A549 (cell line): ENCODE data around the gene KIF9. TPM values are rescaled to one million over a fixed set of nuclear protein-coding genes. Genes with fewer than 3 reads are reported as not detected.

Source experiments
- ATAC-seq, 2 experiments: fragments of 200-7000 bp in 1 of 2; fragments of >200 bp in 1 of 2; cut with Nextera tagmentation in 1 of 2; cut with Tn5 transposase in 1 of 2; 3 replicates each; pipeline versions ENCODE4 v1.8.0 to v1.9.1; 2018 to 2020; ENCODE audit warnings: mild to moderate bottlenecking in 1 of 2, moderate library complexity in 1 of 2
- CTCF ChIA-PET: fragments of 300-600 bp; sonication (Branson Sonifier 250); formaldehyde crosslinking; extraction: SDS; loops from one replicate; lab custom pipeline; 2021; ENCODE audit warnings: antibody characterized with exemption, inconsistent platforms; lab: Yijun Ruan, JAX
- POLR2A ChIA-PET: fragments of 350-600 bp; formaldehyde crosslinking; extraction: SDS; loops from one replicate; lab custom pipeline; 2021; ENCODE audit warnings: antibody characterized with exemption, inconsistent platforms; lab: Yijun Ruan, JAX
- DNase-seq, 2 experiments: peaks; one replicate each; pipeline versions ENCODE4 v3.0.0 to v3.0.0-alpha.2; 2011 to 2016; ENCODE audit warnings: low read depth in 1 of 2, low spot score in 1 of 2
- FAIRE-seq: peaks from 2 replicates; lab custom pipeline; 2011; peaks lifted over from hg19 to GRCh38; lab: Jason Lieb, UNC
- H3K27ac ChIP-seq, 2 experiments: fragments of >200 bp; sonication (Bioruptor Twin); formaldehyde crosslinking; 3 replicates each; pipeline ENCODE4 v1.5.1; 2016 to 2017
- H3K4me1 ChIP-seq: fragments of >200 bp; sonication (Bioruptor Twin); formaldehyde crosslinking; 3 replicates; pipeline ENCODE4 v1.6.1; 2016
- H3K4me2 ChIP-seq: fragments of >200 bp; sonication (Bioruptor Twin); formaldehyde crosslinking; 3 replicates; pipeline ENCODE4 v1.6.1; 2016
- H3K4me3 ChIP-seq: fragments of >200 bp; sonication (Bioruptor Twin); formaldehyde crosslinking; 3 replicates; pipeline ENCODE4 v1.5.1; 2016
- H3K9me3 ChIP-seq: fragments of >200 bp; sonication (Bioruptor Twin); formaldehyde crosslinking; 3 replicates; pipeline ENCODE4 v1.6.1; 2016
- FOSL2 ChIP-seq, 2 experiments: fragments of 450-650 bp in 1 of 2; fragments of >200 bp in 1 of 2; sonication (Bioruptor Twin) in 1 of 2; formaldehyde crosslinking; IDR thresholded peaks; 2 replicates each; pipeline versions ENCODE4 v1.5.0 to v1.6.1; 2016 to 2020; ENCODE audit warnings: mild to moderate bottlenecking in 1 of 2, moderate library complexity in 1 of 2
- FOXS1 ChIP-seq: fragments of 250-450 bp; sonication (Bioruptor Pico); IDR thresholded peaks from 2 replicates; pipeline ENCODE4 v1.5.0; 2020; ENCODE audit warnings: mild to moderate bottlenecking, moderate library complexity
- GATA3 ChIP-seq: IDR thresholded peaks from 2 replicates; pipeline ENCODE4 v1.6.1; 2012; ENCODE audit warnings: borderline replicate concordance
- HOXB13 ChIP-seq: fragments of 250-450 bp; sonication (Bioruptor Pico); IDR thresholded peaks from 2 replicates; pipeline ENCODE4 v1.5.0; 2020; ENCODE audit warnings: low read depth, mild to moderate bottlenecking, moderate library complexity
- JUN ChIP-seq, 2 experiments: fragments of >200 bp; sonication (Bioruptor Twin); formaldehyde crosslinking; IDR thresholded peaks; 2 replicates in 1 of 2; 3 replicates in 1 of 2; pipeline ENCODE4 v1.6.1; 2016 to 2017
- MAFK ChIP-seq: fragments of 450-650 bp; IDR thresholded peaks from 2 replicates; pipeline ENCODE4 v1.6.1; 2014; ENCODE audit not compliant: partially characterized antibody
- MYC ChIP-seq: IDR thresholded peaks from 2 replicates; pipeline ENCODE4 v1.6.1; 2012; ENCODE audit warnings: mild to moderate bottlenecking, inconsistent platforms, low read length, improper control_type of control experiment, borderline replicate concordance
- NFE2L2 ChIP-seq: fragments of 150-350 bp; conservative IDR thresholded peaks from 2 replicates; pipeline ENCODE4 v1.6.1; 2014; ENCODE audit warnings: low read length
- NR3C1 ChIP-seq: fragments of >200 bp; sonication (Bioruptor Twin); formaldehyde crosslinking; IDR thresholded peaks from 3 replicates; pipeline ENCODE4 v1.6.1; 2017
- PBX3 ChIP-seq: IDR thresholded peaks from 2 replicates; pipeline ENCODE4 v1.6.1; 2012
- POLR2AphosphoS2 ChIP-seq: conservative IDR thresholded peaks from 2 replicates; pipeline ENCODE4 v1.6.1; 2012; ENCODE audit warnings: low read length, improper control_type of control experiment, inconsistent platforms
- RARB ChIP-seq: fragments of 250-450 bp; sonication (Bioruptor Pico); IDR thresholded peaks from 2 replicates; pipeline ENCODE4 v1.8.0; 2021; ENCODE audit warnings: mild to moderate bottlenecking, moderate library complexity
- RFX5 ChIP-seq: fragments of 450-650 bp; IDR thresholded peaks from 2 replicates; pipeline ENCODE4 v1.7.1; 2014; ENCODE audit warnings: antibody characterized with exemption, mild to moderate bottlenecking, moderate library complexity
- SREBF2 ChIP-seq: fragments of 450-650 bp; IDR thresholded peaks from 2 replicates; pipeline ENCODE4 v1.6.1; 2014; ENCODE audit warnings: mild to moderate bottlenecking, moderate library complexity
- TP53 ChIP-seq: fragments of 250-450 bp; sonication (Bioruptor Pico); IDR thresholded peaks from 2 replicates; pipeline ENCODE4 v1.5.0; 2021; ENCODE audit warnings: mild to moderate bottlenecking, moderate library complexity
- ZFP36 ChIP-seq: fragments of 450-650 bp; IDR thresholded peaks from 2 replicates; pipeline ENCODE4 v1.6.1; 2014; ENCODE audit warnings: borderline replicate concordance; ENCODE audit not compliant: partially characterized antibody
- WGBS: methylation state at CpG from one replicate; pipeline ENCODE4 v1.1.6; 2017; ENCODE audit errors: missing lambda C conversion rate; 5-methylcytosine and 5-hydroxymethylcytosine counted together
- polyA plus RNA-seq, 4 experiments: library from polyadenylated mRNA; depleted of rRNA in 3 of 4; stranded (reverse); fragments of >200 nt; fragmentation: RNase III in 1 of 4; extraction: RNeasy Plus Mini Kit Qiagen cat#74134 plus additional on column Dnase treatment in 1 of 4; gene quantifications; 2 replicates in 3 of 4; 3 replicates in 1 of 4; pipeline ENCODE4 v1.2.3, GENCODE V29; 2011 to 2017
- TF ChIP-seq, protein P1 (sequence below): fragments of 250-450 bp; sonication (Bioruptor Pico); IDR thresholded peaks from 2 replicates; pipeline ENCODE4 v1.5.0; 2020; ENCODE audit warnings: low read depth, mild to moderate bottlenecking, moderate library complexity
- TF ChIP-seq, protein P2 (sequence below): IDR thresholded peaks from 2 replicates; pipeline ENCODE4 v1.6.1; 2012

Gene KIF9
- polyA plus RNA-seq, 2 of the 4 experiments (the other 2 are of a cell fraction) = 12.6 to 15.5 TPM

GRCh38 chr3:47276558-47276957, 6.0 kb downstream of the KIF9 start:
- POLR2A ChIA-PET = no interaction called here
- no peak for ATAC-seq

DNA sequence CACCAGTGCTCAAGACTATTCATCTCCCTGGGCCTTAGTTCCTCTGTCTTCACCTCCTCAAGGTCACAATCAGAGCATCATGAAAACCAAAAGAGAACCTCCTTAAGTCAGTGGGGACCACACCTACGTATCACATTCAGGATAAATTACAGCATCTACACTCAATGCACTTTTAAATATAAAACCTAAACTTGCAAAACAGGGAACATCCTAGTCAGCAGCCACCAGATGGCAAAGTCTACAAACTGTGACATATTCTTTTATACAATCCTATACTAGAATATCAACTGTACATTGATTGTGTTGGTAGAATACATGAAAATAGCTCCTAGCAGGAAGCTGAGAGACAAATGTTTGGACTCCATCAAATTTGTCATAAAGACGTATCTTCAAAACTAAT, 7.9 kb downstream of the KIF9 start:
- POLR2A ChIA-PET = no interaction called here

More at GRCh38 chr3:47276558-47276957, 6.0 kb downstream of the KIF9 start:
- Histone ChIP-seq H3K4me2 (no peak overlapping the region), H3K9me3 (no peaks in the 10 kb centered on the region), H3K27ac (no peak overlapping the region), H3K4me1 (peaks cover 7% of the 10 kb centered on the region), H3K4me3 (no peak overlapping the region)
- CTCF ChIA-PET = interaction anchor here (0.8 to 1.6 kb wide), 2 partner anchors 47 to 382 kb away, joined by 3 to 4 read pairs; no protein-coding TSS in a partner anchor
- no peak for DNase-seq
- no peak for TF ChIP-seq SREBF2
- TF ChIP-seq RARB (CRISPR knock-in tag) = no peak
- TF ChIP-seq NFE2L2 = no peak
- no peak for TF ChIP-seq FOSL2 (IDR thresholded peaks at IDR 0.05)
- no peak for TF ChIP-seq FOSL2 (CRISPR knock-in tag; IDR thresholded peaks at IDR 0.05)
- no peak for TF ChIP-seq GATA3
- no peak for TF ChIP-seq PBX3
- TF ChIP-seq TP53 (CRISPR knock-in tag) = no peak
- TF ChIP-seq, protein P1, sequence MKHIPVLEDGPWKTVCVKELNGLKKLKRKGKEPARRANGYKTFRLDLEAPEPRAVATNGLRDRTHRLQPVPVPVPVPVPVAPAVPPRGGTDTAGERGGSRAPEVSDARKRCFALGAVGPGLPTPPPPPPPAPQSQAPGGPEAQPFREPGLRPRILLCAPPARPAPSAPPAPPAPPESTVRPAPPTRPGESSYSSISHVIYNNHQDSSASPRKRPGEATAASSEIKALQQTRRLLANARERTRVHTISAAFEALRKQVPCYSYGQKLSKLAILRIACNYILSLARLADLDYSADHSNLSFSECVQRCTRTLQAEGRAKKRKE (CRISPR knock-in tag) = no peak
- TF ChIP-seq HOXB13 (CRISPR knock-in tag) = no peak
- TF ChIP-seq NR3C1 = no peak
- no peak for TF ChIP-seq POLR2AphosphoS2
- no peak for TF ChIP-seq FOXS1
- TF ChIP-seq MAFK = no peak
- TF ChIP-seq JUN (IDR thresholded peaks at IDR 0.05) = no peak
- TF ChIP-seq, all 56 proteins: peak for 0
- 72% methylated on average over 4 of the region's 4 CpGs for WGBS
- no peak for FAIRE-seq

GRCh38 chr3:47273564-47273963, 9.0 kb downstream of the KIF9 start:
- CTCF ChIA-PET = no interaction called here
- DNase-seq = no peak
- no peak for FAIRE-seq
- Histone ChIP-seq H3K9me3 (no peaks in the 10 kb centered on the region), H3K4me1 (no peaks in the 10 kb centered on the region), H3K4me3 (no peak overlapping the region), H3K27ac (no peak overlapping the region), H3K4me2 (no peak overlapping the region)
- 77% methylated on average over 4 of the region's 5 CpGs for WGBS
- ATAC-seq = peak; percentile 67 to 69; a peak in 5 of 6 replicates
- TF ChIP-seq MYC = no peak
- TF ChIP-seq GATA3 = no peak
- no peak for TF ChIP-seq RFX5
- TF ChIP-seq PBX3 = no peak
- POLR2A ChIA-PET = no interaction called here

More for the DNA sequence above, 7.9 kb downstream of the KIF9 start:
- Histone ChIP-seq H3K4me2 (no peak overlapping the region), H3K4me3 (no peak overlapping the region), H3K4me1 (no peaks in the 10 kb centered on the region), H3K27ac (no peak overlapping the region), H3K9me3 (no peaks in the 10 kb centered on the region)
- 98% methylated on average over 2 of the region's 2 CpGs for WGBS
- TF ChIP-seq, protein P2, sequence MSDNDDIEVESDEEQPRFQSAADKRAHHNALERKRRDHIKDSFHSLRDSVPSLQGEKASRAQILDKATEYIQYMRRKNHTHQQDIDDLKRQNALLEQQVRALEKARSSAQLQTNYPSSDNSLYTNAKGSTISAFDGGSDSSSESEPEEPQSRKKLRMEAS = no peak
- TF ChIP-seq NFE2L2 = no peak
- TF ChIP-seq, protein P1 (CRISPR knock-in tag) = no peak
- no peak for TF ChIP-seq ZFP36
- TF ChIP-seq POLR2AphosphoS2 = no peak
- CTCF ChIA-PET = no interaction called here
- FAIRE-seq (no peak), DNase-seq (no peak), ATAC-seq (no peak)
